ENCODE measurements around the gene MRPL55.

GRCh38 chr1:228094432-228095016 is 14.6 kb downstream of the MRPL55 start:
- TF ChIP-seq, protein P1, sequence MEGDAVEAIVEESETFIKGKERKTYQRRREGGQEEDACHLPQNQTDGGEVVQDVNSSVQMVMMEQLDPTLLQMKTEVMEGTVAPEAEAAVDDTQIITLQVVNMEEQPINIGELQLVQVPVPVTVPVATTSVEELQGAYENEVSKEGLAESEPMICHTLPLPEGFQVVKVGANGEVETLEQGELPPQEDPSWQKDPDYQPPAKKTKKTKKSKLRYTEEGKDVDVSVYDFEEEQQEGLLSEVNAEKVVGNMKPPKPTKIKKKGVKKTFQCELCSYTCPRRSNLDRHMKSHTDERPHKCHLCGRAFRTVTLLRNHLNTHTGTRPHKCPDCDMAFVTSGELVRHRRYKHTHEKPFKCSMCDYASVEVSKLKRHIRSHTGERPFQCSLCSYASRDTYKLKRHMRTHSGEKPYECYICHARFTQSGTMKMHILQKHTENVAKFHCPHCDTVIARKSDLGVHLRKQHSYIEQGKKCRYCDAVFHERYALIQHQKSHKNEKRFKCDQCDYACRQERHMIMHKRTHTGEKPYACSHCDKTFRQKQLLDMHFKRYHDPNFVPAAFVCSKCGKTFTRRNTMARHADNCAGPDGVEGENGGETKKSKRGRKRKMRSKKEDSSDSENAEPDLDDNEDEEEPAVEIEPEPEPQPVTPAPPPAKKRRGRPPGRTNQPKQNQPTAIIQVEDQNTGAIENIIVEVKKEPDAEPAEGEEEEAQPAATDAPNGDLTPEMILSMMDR (conservative IDR thresholded peaks at IDR 0.05 in 1 of 2, IDR thresholded peaks at IDR 0.05 in 1 of 2; ENCODE audit: extremely low read depth in 1 of 2, insufficient read depth in 1 of 2, low read depth in 1 of 2, low read length in 2 of 2): no peak
- no peak for TF ChIP-seq EZH2 (IDR thresholded peaks at IDR 0.05; ENCODE audit: borderline replicate concordance, low read length)
